ENCODE results near the gene CITED2.

- no peak for TF ChIP-seq CTCF (IDR thresholded peaks at IDR 0.05)
- TF ChIP-seq EP300 (IDR thresholded peaks at IDR 0.05), result no peak
Measured at GRCh38 chr6:139337001-139337400, 37.4 kb downstream of the CITED2 start.

All from ovary (tissue), 3 donors.